CD4-positive, alpha-beta T cell treated with Interleukin-12 subunit alpha and Interleukin-12 subunit beta, for 1 hour (primary cell): ENCODE measurements around the gene PIEZO1.

Experiments used
- DNase-seq: peaks from one replicate; pipeline ENCODE4 v3.0.0-alpha.2; 2020

Gene PIEZO1

DNA sequence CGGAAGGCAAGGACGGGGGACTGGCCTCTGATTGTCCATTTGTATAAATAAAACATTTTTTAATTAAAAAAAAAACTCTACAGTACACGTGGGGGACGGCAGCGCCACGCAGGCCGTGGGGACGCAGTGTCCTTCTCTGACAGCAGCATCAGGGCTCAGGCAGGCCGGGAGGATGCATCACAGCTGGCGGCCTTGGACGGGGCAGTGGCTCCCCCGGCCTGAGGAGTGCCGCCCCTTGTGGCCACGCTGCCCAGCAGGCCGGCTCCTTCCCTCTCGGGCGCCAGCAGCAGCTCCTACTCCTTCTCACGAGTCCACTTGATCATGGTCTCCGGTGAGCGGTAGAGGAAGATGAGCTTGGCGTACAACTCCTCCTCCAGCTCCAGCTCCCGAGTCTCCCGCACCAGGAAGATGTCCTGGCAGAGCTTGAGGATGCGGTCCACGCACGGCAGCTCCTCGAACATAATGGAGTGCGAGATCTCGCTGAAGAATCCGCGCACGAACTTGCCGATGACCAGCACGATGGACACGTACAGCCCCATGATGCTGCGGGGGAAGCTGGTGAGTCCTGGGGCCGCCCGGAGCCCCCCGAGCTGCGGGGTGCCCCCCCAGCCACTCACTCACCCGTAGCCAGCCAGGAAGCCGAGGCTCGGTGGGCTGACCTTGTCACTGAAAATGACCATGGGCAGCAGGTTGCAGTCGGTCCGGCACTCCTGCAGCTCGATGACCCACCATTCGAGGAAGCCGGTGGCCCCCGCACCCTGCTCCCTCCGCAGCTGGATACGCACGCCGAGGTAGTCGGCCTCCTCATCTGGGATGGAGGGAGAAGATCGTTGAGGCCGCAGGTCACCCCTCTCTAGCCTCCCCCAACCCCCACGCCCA is 69.5 kb downstream of the PIEZO1 start:
- DNase-seq = no peak

GRCh38 chr16:88714420-88715302 is 70.4 kb downstream of the PIEZO1 start:
- DNase-seq = no peak

- DNase-seq = no peak
Measured at GRCh38 chr16:88713568-88714419, 71.2 kb downstream of the PIEZO1 start.

- DNase-seq = no peak
Measured at GRCh38 chr16:88713054-88713453, 72.0 kb downstream of the PIEZO1 start.

DNA sequence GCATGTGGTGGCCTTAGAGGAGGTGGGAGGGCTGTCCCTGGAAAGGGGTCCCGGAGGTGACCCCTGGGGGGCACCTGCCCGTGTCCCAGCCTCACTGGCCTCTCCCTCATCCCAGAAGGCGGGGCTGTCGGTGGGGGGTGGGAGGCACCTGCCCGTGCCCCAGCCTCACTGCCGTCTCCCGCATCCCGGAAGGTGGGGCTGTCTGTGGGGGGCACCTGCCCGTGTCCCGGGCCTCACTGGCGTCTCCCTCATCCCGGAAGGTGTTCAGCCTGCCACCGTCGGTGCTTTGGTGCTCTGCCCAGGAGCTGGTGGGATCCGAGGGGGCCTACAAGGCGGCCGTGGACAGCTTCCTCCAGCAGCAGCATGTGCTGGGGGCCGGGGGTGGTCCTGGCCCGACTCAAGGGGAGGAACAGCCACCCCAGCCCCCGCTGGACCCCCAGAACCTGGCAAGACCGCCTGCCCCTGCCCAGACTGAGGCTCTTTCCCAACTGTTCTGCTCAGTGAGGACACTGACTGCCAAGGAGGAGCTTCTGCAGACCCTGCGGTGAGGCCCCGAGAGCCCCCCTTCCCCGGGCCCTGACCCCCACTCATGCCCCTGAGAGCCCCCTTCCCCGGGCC is 72.5 kb downstream of the PIEZO1 start:
- no peak for DNase-seq

DNA sequence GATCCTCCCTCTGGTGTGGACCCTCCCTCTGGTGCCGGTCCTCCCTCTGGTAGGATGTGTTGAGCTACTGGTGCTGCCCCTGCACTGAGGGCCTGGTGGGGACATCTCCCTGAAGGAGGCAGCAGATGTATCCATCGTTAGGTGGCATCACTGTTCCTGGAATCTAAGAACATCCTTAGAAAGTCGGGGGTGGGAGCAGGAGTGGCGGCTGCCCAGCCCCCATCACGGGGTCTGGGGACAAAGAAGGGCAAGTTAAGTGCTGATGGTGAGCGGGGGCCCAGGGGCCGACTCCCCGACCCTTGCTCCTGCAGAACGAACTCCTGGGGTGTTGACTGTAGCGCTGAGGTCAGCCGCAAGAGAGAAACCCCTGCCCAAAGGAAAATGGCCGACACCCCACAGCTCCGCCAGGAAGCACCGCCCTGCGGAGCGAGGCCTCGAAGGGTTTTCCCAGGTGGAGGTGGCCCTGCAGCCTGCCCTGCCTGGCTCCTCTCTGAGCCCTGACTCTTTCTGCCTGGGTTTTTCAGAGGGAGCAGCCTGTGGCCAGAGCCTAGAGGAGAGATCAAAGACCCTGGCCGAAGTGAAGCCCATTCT is 73.2 kb downstream of the PIEZO1 start:
- DNase-seq = no peak

GRCh38 chr16:88710556-88710955 is 74.5 kb downstream of the PIEZO1 start:
- DNase-seq = no peak

GRCh38 chr16:88706965-88707826 is 77.8 kb downstream of the PIEZO1 start:
- peak; percentile 15 for DNase-seq

GRCh38 chr16:88706229-88706964 is 78.6 kb downstream of the PIEZO1 start, which contains the start of the genes CTU2 and RNF166:
Gene CTU2, plus strand, starts transcription at chr16:88706503. Its CDS starts 28 bp downstream, at chr16:88706531.
Gene RNF166, minus strand, starts transcription at chr16:88706408. Its CDS starts 83 bp downstream, at chr16:88706325.
- DNase-seq = peak; percentile 92

- DNase-seq = peak; percentile 20
Measured at GRCh38 chr16:88705801-88706228, 79.2 kb downstream of the PIEZO1 start.

GRCh38 chr16:88705076-88705684 is 79.8 kb downstream of the PIEZO1 start:
- peak; percentile 43 for DNase-seq

- DNase-seq = peak; percentile 76
Measured at GRCh38 chr16:88703486-88704309, 81.3 kb downstream of the PIEZO1 start.

- peak; percentile 10 for DNase-seq
Measured at GRCh38 chr16:88702371-88703210, 82.4 kb downstream of the PIEZO1 start.

DNA sequence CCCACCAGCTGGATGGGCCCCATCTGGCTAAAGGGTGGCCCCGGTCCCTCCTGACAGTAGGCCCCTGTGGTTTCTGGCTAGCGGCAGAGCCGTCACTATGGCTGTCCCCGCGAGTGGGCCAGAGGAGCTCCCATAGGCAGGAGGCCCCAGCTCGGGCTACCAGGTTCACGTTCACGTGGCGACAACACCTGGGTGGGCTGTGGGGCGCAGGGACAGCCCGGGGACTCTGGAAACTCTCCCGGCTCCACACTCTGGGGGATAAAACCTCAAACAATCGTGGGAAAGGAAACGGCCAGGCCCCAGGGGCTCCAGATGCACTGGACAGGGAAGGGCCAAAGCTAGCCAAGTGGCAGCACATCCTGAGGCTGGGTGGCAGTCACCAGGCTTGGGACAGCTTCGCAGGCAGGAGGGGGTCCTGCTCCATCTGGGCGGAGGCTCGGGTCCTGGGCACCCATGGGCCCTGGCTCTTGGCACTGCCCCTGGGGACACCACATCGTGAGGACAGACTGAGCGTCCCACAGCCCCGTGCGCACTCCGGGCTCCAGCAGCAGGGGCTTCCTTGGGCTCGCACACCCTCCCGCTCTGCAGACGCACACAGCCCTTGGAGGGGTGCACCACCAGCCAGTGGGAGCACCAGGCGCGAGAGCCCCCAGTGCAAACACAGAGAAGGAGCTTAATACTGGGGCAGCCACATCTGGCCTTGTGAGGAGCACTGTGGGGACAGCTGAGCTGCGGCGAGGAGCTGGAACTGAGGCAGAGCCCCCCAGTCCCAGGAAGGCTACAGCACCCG is 83.2 kb downstream of the PIEZO1 start:
- peak; percentile 18 for DNase-seq

GRCh38 chr16:88700636-88701482 is 84.2 kb downstream of the PIEZO1 start:
- peak; percentile 94 for DNase-seq

- no peak for DNase-seq
Measured at GRCh38 chr16:88700322-88700635, 84.7 kb downstream of the PIEZO1 start.
